Stimulated activated CD4-positive, alpha-beta T cell treated with anti-CD3 and anti-CD28 coated beads, Interleukin-2, amount 100 ng/mL, for 48 hours (primary cell): Measurements from ENCODE around the gene PPP1R15A.
"Not testable (repeated sequence)": the region's sequence is repeated elsewhere in the genome, so short reads cannot be mapped to it uniquely, and the experiment has no call there.

Experiments used
- DNase-seq, 2 donors: peaks; one replicate each; pipeline ENCODE4 v3.0.0-alpha.2; 2020

PPP1R15A gene

GRCh38 chr19:48859711-48860572, 12.3 kb upstream of the PPP1R15A start:
- DNase-seq, result no peak

GRCh38 chr19:48861313-48861712, 10.9 kb upstream of the PPP1R15A start:
- no peak for DNase-seq

DNA sequence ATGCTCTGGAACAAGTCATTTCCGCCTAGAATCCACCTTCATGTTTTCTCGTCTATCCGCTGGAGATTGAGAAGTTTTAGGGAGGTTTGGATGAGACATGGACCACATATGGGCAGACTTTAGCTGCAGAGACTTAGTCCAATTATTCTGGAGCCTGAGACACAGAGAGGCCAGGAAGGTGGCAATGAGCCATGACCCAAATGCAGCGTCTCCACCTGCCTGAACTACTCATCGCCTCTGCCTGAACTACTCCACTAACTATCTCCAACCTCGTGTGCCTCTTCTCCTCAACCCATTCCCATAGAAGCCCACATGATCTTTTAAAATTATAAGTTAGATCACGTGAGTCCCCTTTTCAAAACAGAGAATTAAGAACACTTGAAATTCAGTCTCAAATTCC, 9.4 kb upstream of the PPP1R15A start:
- no peak for DNase-seq

GRCh38 chr19:48866692-48867091, 5.5 kb upstream of the PPP1R15A start:
- no peak for DNase-seq

GRCh38 chr19:48867123-48867745, 5.0 kb upstream of the PPP1R15A start:
- DNase-seq, result no peak

DNA sequence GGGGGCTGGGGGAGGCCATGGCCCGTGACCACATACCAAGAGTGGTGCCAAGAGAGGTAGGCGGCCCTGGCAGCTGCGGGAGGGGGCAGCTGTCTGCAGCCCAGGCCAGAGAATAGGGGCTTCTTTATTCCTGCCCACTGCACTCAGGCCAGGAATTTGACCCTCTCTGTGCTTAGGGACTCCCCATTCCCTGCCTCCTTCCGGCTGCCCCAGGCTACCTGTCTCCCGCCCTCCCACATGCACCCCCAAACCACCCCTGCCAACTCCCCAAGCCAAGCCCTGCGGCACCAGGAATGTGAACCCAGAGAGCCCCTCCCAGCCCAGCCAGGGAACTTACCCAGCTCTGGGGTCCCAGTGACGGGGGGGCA, 4.5 kb upstream of the PPP1R15A start:
- DNase-seq, result no peak

DNA sequence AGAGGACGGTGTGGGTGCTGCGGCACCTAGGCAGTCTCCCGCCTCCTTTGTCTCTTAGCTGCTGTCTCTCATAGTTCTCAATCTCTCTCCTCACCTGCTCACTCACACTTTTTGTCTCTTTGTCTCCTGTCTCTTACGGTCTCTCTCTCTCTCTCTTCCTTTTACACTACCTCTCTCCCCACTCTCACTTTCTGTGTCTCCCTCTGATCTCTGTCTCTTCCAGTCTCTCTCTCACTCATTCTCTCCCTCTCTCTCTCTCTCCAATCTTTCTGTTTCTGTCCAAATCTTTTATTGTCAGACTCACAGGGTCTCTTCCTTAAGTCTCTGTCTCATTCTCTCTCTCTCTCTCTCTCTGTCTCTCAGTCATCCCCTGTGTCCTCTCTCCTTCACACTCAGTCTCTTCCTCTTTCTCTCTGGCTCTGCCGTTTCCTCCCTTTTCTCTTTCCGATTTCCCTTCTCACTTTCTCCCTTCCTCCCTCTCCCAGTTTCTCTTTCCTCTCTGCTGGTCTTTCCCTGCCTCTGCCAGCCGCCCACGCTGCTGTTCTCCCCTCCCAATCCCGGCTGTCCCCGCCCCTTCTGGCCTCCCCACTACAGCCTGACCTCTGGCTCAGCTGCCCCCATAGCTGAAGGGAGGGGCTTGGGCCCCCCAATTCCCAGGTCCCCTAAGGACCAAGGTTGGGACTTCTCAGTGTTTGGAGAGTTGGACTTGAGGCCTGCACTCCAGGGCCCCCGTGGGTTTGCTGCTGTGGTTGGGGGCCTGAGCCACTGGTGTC, 3.9 kb upstream of the PPP1R15A start, which contains the start of gene PLEKHA4:
TSS of gene PLEKHA4 (minus strand) at position 504 of the 773 bp plus-strand sequence. CDS start 997 bp downstream, outside the sequence.
- no peak for DNase-seq

GRCh38 chr19:48870048-48870447, 2.2 kb upstream of the PPP1R15A start:
- no peak for DNase-seq

GRCh38 chr19:48871471-48872181, 595 bp upstream of the PPP1R15A start:
- not testable (repeated sequence) for DNase-seq

DNA sequence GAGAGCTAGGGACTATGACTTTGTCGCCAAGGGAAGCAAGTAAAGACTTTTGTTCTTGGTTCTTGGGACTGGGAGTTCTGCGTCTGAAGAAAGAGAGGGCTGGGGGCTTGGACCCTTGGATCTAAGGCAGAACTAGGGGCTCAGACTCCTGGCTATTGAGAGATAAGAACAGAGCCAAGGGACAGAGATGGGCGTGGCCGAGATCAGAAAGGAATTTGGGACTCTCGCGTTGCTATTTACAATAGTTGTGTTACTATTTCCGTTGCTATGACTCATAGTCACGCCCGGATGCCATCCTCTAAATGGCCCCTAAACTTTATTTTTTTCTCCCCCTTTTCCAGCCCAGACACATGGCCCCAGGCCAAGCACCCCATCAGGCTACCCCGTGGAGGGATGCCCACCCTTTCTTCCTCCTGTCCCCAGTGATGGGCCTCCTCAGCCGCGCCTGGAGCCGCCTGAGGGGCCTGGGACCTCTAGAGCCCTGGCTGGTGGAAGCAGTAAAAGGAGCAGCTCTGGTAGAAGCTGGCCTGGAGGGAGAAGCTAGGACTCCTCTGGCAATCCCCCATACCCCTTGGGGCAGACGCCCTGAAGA, 759 bp downstream of the PPP1R15A start:
- DNase-seq, result peak; percentile 66

- DNase-seq, result no peak
Measured at GRCh38 chr19:48873476-48874302, 1.5 kb downstream of the PPP1R15A start.

- no peak for DNase-seq
Measured at GRCh38 chr19:48874303-48875135, 2.3 kb downstream of the PPP1R15A start.

GRCh38 chr19:48876043-48876981, 4.1 kb downstream of the PPP1R15A start:
- DNase-seq, result not testable (repeated sequence)

DNA sequence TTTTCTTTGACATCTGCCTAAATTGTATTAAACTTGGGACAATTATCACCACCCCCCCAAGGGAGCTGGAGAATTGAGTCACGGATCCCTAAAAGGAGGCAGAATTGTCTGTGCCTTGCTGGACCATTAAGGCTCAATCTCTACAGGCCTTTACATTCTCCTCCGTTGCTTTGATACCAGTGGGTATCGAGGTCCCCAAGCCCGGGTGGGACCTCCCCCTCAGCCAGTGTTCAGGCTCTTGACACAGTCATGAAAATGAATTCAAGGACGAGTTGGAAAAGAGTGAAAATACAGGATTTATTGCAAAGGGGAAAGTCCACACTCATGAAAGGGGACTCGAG, 5.6 kb downstream of the PPP1R15A start:
- DNase-seq, result no peak

DNA sequence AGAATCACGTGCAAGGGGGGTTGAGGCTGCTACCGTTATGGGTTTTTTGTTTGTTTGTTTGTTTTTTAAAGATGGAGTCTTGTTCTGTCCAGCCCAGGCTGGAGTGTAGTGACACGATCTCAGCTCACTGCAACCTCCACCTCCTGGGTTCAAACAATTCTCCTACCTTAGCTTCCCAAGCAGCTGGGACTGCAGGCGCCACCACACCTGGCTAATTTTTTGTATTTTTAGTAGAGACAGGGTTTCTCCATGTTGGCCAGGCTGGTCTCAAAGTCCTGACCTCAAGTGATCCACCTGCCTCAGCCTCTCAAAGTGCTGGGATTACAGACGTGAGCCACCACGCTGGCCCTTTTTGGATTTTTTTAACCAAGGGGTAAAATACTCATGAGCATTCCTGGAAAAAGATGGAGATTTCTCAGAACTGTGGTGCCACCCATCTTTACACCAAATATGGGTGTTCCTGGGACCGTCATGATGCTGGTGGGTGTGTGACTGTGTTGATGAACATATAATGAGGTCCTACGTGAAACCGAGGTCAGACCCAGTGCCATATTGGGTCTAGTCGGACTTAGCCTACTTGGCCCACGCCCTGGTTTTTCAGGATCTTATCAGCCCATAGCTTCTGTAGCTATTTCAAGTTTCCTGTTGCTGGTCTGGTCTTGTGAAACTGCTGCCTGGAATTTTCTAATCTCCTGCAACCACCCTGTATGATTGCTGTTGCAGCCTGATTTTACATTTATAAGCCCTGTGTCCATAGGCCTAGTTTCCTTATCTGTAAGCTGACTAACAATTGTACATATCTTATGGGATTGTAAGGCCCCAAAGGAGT, 6.2 kb downstream of the PPP1R15A start:
- DNase-seq, result no peak

- no peak for DNase-seq
Measured at GRCh38 chr19:48879025-48879637, 6.9 kb downstream of the PPP1R15A start.

DNA sequence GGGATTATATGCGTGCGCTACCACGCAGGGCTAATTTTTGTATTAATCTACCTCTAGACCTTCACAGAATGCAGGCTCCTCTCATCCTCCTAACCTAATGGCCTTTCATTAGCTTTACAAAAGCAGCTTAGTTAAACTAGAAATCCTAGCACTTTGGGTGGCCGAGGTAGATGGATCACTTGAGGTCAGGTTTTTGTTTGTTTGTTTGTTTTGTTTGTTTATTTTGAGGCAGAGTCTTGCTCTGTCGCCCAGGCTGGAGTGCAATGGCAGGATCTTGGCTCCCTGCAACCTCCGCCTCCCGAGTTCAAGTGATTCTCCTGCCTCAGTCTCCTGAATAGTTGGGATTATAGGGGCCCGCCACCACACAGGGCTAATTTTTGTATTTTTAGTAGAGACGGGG, 7.5 kb downstream of the PPP1R15A start:
- not testable (repeated sequence) for DNase-seq
